ENCODE data around the gene APPL1. TPM values are rescaled to one million over a fixed set of nuclear protein-coding genes. Genes with fewer than 3 reads are reported as not detected.

APPL1 gene
- total and polyA plus RNA-seq, 8 donors = 8.7 to 46.1 (median 35.6) TPM

- no peak for FAIRE-seq
- Histone ChIP-seq H3K9me3 (no peaks in the 10 kb centered on the region), H3K4me1 (no peaks in the 10 kb centered on the region), H3K27ac (no peak overlapping the region), H3K4me3 (no peak overlapping the region), H3K27me3 (no peaks in the 10 kb centered on the region), H3K36me3 (peaks cover 0 to 5% (median 4%) of the 10 kb centered on the region in 3 donors)
- 96 to 97% methylated on average over 2 of the region's 2 CpGs for WGBS, 2 donors
- no peak for ATAC-seq
- intact Hi-C loops (cut with DNase I) = no loop called here
- TF ChIP-seq CTCF (IDR thresholded peaks at IDR 0.05) = no peak
- DNase-seq = no peak
These were observed 47.9 kb downstream of the APPL1 start for GRCh38 chr3:57275393-57275792.

- ATAC-seq = no peak
- intact Hi-C loops (cut with DNase I) = no loop called here
- Histone ChIP-seq H3K4me1 (no peaks in the 10 kb centered on the region), H3K4me3 (no peak overlapping the region), H3K27me3 (no peaks in the 10 kb centered on the region), H3K36me3 (peaks cover 0 to 4% (median 4%) of the 10 kb centered on the region in 3 donors), H3K9me3 (no peaks in the 10 kb centered on the region), H3K27ac (no peak overlapping the region)
- 100% methylated on average over 1 of the region's 1 CpG for WGBS, 2 donors
- no peak for DNase-seq
- no peak for FAIRE-seq
- no peak for TF ChIP-seq CTCF (IDR thresholded peaks at IDR 0.05)
These were observed 50.7 kb downstream of the APPL1 start for GRCh38 chr3:57278237-57278636.

- DNase-seq = no peak
- intact Hi-C loops (cut with DNase I) = no loop called here
- TF ChIP-seq CTCF (IDR thresholded peaks at IDR 0.05) = no peak
- WGBS, 2 donors = 45 to 49% methylated on average over 5 of the region's 5 CpGs
- H3K36me3 ChIP-seq = no peaks in the 10 kb centered on the region
- H3K27me3 ChIP-seq = no peaks in the 10 kb centered on the region
- no peak for FAIRE-seq
- no peak overlapping the region for H3K27ac ChIP-seq
- no peaks in the 10 kb centered on the region for H3K4me1 ChIP-seq
- no peak overlapping the region for H3K4me3 ChIP-seq
- H3K9me3 ChIP-seq = no peaks in the 10 kb centered on the region
- ATAC-seq = peak in 2 of 4 donors; percentile 25 to 29
These were observed 52.2 kb downstream of the APPL1 start for GRCh38 chr3:57279685-57280084.

- no peak for TF ChIP-seq CTCF (IDR thresholded peaks at IDR 0.05)
- H3K27me3 ChIP-seq = no peaks in the 10 kb centered on the region
- no peak overlapping the region for H3K27ac ChIP-seq
- no peaks in the 10 kb centered on the region for H3K4me1 ChIP-seq
- intact Hi-C loops (cut with DNase I) = no loop called here
- WGBS, 2 donors = 28 to 50% methylated on average over 1 of the region's 1 CpG
- ATAC-seq (no peak), DNase-seq (no peak), FAIRE-seq (no peak)
- no peaks in the 10 kb centered on the region for H3K36me3 ChIP-seq
- H3K4me3 ChIP-seq = no peak overlapping the region
- H3K9me3 ChIP-seq = no peaks in the 10 kb centered on the region
These were observed 54.2 kb downstream of the APPL1 start for GRCh38 chr3:57281715-57282114.

- no peak for FAIRE-seq
- intact Hi-C loops (cut with DNase I) = no loop called here
These were observed 55.8 kb downstream of the APPL1 start for GRCh38 chr3:57283334-57283733.

More at GRCh38 chr3:57283334-57283733, 55.8 kb downstream of the APPL1 start:
- Histone ChIP-seq H3K27ac (no peak overlapping the region), H3K27me3 (no peaks in the 10 kb centered on the region), H3K4me1 (no peaks in the 10 kb centered on the region), H3K4me3 (no peak overlapping the region), H3K36me3 (no peaks in the 10 kb centered on the region), H3K9me3 (no peaks in the 10 kb centered on the region)
- TF ChIP-seq CTCF (IDR thresholded peaks at IDR 0.05) = no peak
- 67 to 80% methylated on average over 6 of the region's 6 CpGs for WGBS, 2 donors
- ATAC-seq = no peak
- DNase-seq = no peak

All from pancreas (tissue), 10 donors.